ENCODE measurements around the gene NELL2. TPM values are rescaled to one million over a fixed set of nuclear protein-coding genes. Genes with fewer than 3 reads are reported as not detected.

NELL2 gene
- total and polyA plus RNA-seq, 4 donors, result 0.09 to 0.42 (median 0.17) TPM; not detected in 1

DNA sequence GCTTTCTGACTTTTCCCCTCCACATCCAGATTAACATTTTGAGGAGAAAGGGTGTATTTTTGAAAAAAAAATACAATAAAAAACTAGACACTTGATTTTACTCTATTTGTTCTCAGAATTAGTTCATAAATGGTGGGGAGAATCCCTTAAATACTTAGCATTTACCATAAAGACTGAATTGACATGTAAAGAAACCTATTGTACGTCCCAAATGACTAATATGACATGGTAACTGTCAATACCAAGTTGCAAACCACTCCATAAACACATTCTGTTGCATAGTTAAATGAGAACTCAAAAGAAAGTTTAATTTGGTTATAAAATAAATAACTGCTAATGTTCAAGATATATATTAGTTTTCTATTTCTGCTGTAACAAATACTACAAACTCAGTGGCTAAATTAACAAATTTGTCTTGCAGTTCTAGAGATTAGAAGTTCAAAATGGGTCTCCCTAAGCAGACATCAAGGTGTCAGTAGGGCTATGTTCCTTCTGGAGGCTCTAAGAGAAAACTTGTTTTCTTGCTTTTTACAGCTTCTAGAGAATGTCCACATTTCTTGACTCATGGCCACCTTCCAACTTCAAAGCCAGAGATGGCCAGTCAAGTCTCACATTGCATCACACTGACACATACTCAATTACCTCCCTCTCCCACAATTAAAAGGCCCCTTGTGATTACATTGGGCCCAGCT, 16.0 kb downstream of the NELL2 start:
- H3K9ac ChIP-seq (ENCODE audit: low read depth in 1 of 2, low read length in 2 of 2), result no peak overlapping the region
- peaks cover 0 to 6% (median 1%) of the 10 kb centered on the region in 4 donors for H3K9me3 ChIP-seq (ENCODE audit: control insufficient read depth in 4 of 4, low read length in 3 of 4)
- no peak for DNase-seq (ENCODE audit: low spot score)
- no peak overlapping the region for H3K27ac ChIP-seq (ENCODE audit: low read depth in 1 of 2, low read length in 2 of 2)
- no peak overlapping the region for H3K4me3 ChIP-seq (ENCODE audit: low read depth in 1 of 3, low read length in 3 of 3)
- H3K36me3 ChIP-seq (ENCODE audit: control insufficient read depth in 4 of 4, insufficient read depth in 3 of 4, low read depth in 1 of 4, low read length in 3 of 4), result no peaks in the 10 kb centered on the region
- no peaks in the 10 kb centered on the region for H3K27me3 ChIP-seq (ENCODE audit: control insufficient read depth in 4 of 4, insufficient read depth in 4 of 4, low read length in 3 of 4)
- WGBS, result 66% methylated on average over 1 of the region's 1 CpG
- H3K4me1 ChIP-seq (ENCODE audit: control insufficient read depth in 4 of 4, insufficient read depth in 4 of 4, low read length in 3 of 4), result no peaks in the 10 kb centered on the region
- TF ChIP-seq RAD21 (IDR thresholded peaks at IDR 0.05) (no peak), CTCF (IDR thresholded peaks at IDR 0.05; ENCODE audit: low read depth, low read length, missing input control) (no peak), ZBTB33 (IDR thresholded peaks at IDR 0.05) (no peak), FOXA1 (IDR thresholded peaks at IDR 0.05) (no peak), YY1 (IDR thresholded peaks at IDR 0.05) (no peak), HNF4A (conservative IDR thresholded peaks at IDR 0.05) (no peak), EGR1 (IDR thresholded peaks at IDR 0.05; ENCODE audit: low read depth in 2 of 2) (no peak), FOXA2 (IDR thresholded peaks at IDR 0.05) (no peak)

DNA sequence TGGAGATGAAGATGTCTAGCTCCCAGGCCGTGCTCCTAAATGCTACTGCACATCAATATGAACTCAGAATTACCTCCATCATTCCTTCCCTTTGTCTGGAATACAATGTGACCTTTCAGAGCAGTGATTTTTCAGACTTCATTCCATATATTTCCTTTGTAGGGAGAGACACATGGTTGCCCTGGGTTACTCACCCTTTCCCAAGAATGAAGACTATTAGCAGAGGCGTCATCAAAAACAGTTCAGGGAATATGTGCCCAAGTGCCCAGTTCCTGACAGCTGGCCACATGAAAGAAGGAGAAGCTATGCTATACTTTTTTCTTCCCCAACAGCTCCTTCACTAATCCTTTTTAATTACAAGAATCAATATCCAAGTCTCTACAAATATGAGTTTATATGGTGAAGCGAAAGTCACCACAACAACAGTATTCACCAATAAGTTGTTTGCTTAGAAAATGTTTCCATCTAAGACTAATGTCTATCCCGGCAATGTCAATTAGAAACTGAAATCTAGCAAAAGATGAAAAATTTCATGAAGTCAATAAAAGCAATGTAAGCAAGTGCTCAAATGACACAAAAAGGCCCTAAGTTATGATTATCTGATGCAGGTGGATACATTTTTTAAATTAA, 17.8 kb downstream of the NELL2 start:
- WGBS, result 82% methylated on average over 4 of the region's 4 CpGs
- no peaks in the 10 kb centered on the region for H3K27me3 ChIP-seq (ENCODE audit: control insufficient read depth in 4 of 4, insufficient read depth in 4 of 4, low read length in 3 of 4)
- TF ChIP-seq GABPA (IDR thresholded peaks at IDR 0.05 in 1 of 2, conservative IDR thresholded peaks at IDR 0.05 in 1 of 2), result no peak
- TF ChIP-seq, protein P1, sequence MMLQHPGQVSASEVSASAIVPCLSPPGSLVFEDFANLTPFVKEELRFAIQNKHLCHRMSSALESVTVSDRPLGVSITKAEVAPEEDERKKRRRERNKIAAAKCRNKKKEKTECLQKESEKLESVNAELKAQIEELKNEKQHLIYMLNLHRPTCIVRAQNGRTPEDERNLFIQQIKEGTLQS (IDR thresholded peaks at IDR 0.05), result no peak
- TF ChIP-seq YY1 (IDR thresholded peaks at IDR 0.05), result no peak
- TF ChIP-seq, protein P2, sequence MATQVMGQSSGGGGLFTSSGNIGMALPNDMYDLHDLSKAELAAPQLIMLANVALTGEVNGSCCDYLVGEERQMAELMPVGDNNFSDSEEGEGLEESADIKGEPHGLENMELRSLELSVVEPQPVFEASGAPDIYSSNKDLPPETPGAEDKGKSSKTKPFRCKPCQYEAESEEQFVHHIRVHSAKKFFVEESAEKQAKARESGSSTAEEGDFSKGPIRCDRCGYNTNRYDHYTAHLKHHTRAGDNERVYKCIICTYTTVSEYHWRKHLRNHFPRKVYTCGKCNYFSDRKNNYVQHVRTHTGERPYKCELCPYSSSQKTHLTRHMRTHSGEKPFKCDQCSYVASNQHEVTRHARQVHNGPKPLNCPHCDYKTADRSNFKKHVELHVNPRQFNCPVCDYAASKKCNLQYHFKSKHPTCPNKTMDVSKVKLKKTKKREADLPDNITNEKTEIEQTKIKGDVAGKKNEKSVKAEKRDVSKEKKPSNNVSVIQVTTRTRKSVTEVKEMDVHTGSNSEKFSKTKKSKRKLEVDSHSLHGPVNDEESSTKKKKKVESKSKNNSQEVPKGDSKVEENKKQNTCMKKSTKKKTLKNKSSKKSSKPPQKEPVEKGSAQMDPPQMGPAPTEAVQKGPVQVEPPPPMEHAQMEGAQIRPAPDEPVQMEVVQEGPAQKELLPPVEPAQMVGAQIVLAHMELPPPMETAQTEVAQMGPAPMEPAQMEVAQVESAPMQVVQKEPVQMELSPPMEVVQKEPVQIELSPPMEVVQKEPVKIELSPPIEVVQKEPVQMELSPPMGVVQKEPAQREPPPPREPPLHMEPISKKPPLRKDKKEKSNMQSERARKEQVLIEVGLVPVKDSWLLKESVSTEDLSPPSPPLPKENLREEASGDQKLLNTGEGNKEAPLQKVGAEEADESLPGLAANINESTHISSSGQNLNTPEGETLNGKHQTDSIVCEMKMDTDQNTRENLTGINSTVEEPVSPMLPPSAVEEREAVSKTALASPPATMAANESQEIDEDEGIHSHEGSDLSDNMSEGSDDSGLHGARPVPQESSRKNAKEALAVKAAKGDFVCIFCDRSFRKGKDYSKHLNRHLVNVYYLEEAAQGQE (IDR thresholded peaks at IDR 0.05), result no peak
- TF ChIP-seq, protein P3, sequence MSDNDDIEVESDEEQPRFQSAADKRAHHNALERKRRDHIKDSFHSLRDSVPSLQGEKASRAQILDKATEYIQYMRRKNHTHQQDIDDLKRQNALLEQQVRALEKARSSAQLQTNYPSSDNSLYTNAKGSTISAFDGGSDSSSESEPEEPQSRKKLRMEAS (IDR thresholded peaks at IDR 0.05), result no peak
- TF ChIP-seq CTCF (IDR thresholded peaks at IDR 0.05; ENCODE audit: low read depth, low read length, missing input control), result no peak
- TF ChIP-seq TAF1 (conservative IDR thresholded peaks at IDR 0.05), result no peak
- TF ChIP-seq RAD21 (IDR thresholded peaks at IDR 0.05), result no peak
- TF ChIP-seq FOXA1 (IDR thresholded peaks at IDR 0.05), result no peak
- TF ChIP-seq HNF4G (IDR thresholded peaks at IDR 0.05), result no peak
- TF ChIP-seq NR2F2 (IDR thresholded peaks at IDR 0.05), result no peak
- TF ChIP-seq EGR1 (IDR thresholded peaks at IDR 0.05; ENCODE audit: low read depth in 2 of 2), result no peak
- TF ChIP-seq FOXA2 (IDR thresholded peaks at IDR 0.05), result no peak
- no peak for TF ChIP-seq SP1 (IDR thresholded peaks at IDR 0.05)
- TF ChIP-seq JUND (IDR thresholded peaks at IDR 0.05), result no peak

More for the DNA sequence above, 17.8 kb downstream of the NELL2 start:
- no peak overlapping the region for H3K9ac ChIP-seq (ENCODE audit: low read depth in 1 of 2, low read length in 2 of 2)
- DNase-seq (ENCODE audit: low spot score), result no peak
- no peaks in the 10 kb centered on the region for H3K36me3 ChIP-seq (ENCODE audit: control insufficient read depth in 4 of 4, insufficient read depth in 3 of 4, low read depth in 1 of 4, low read length in 3 of 4)
- H3K27ac ChIP-seq (ENCODE audit: low read depth in 1 of 2, low read length in 2 of 2), result no peak overlapping the region
- peaks cover 0 to 6% (median 1%) of the 10 kb centered on the region in 4 donors for H3K9me3 ChIP-seq (ENCODE audit: control insufficient read depth in 4 of 4, low read length in 3 of 4)
- H3K4me1 ChIP-seq (ENCODE audit: control insufficient read depth in 4 of 4, insufficient read depth in 4 of 4, low read length in 3 of 4), result no peaks in the 10 kb centered on the region
- H3K4me3 ChIP-seq (ENCODE audit: low read depth in 1 of 3, low read length in 3 of 3), result no peak overlapping the region

All from liver (tissue), 9 donors.